ENCODE data around the gene S1PR2. TPM values are rescaled to one million over a fixed set of nuclear protein-coding genes. Genes with fewer than 3 reads are reported as not detected.
A peak's percentile ranks its signal among the peaks of the same experiment; 100 is the strongest.

Gene S1PR2
- total RNA-seq, 3 donors from 2014 or later = 1.2 to 8.4 (median 6.5) TPM

DNA sequence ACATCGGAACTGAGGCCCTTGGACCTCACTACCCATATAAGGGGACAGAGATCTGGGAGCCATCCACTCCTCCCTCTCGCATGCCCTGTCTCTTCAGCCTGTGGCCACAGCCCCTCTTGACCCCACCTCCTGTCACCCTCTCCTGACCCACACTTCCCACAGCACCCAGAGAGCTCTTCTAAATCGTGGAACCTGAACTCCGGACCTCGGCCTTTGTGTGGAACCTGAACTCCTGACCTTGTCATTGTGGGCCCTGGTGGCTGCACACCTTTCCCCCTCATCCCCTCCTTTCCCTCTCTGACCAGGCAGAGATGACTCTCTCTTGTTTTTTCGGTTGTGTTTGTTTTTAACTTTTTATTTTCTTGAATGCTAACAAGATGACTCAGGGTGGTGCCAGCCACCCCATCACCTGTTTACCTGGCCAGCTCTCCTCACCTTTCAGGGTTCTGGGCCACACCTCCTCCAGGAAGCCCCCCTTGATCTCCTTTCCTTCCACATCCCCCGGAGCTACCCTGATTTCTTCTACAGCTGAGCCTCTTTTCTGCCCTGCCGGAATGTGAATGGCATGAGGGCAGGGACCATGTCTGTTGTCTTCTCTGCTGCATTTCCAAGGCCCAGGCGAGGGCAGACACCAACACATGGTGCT lies 26.0 kb upstream of the S1PR2 start:
- H3K9me3 ChIP-seq = no peaks in the 10 kb centered on the region
- ATAC-seq = no peak
- no peak for TF ChIP-seq CTCF (IDR thresholded peaks at IDR 0.05)
- DNase-seq = no peak
- no peak overlapping the region for H3K4me3 ChIP-seq
- intact Hi-C loops (cut with DNase I, micrococcal nuclease) = no loop called here
- H3K4me1 ChIP-seq (ENCODE audit: low read depth) = peaks cover 15% of the 10 kb centered on the region
- no peaks in the 10 kb centered on the region for H3K36me3 ChIP-seq (ENCODE audit: low read depth)

- Histone ChIP-seq H3K4me1 (ENCODE audit: low read depth) (peaks cover 15% of the 10 kb centered on the region), H3K4me3 (no peak overlapping the region), H3K9me3 (no peaks in the 10 kb centered on the region), H3K36me3 (ENCODE audit: low read depth) (no peaks in the 10 kb centered on the region)
- no peak for ATAC-seq
- no peak for TF ChIP-seq CTCF (IDR thresholded peaks at IDR 0.05)
- DNase-seq = no peak
- intact Hi-C loops (cut with DNase I, micrococcal nuclease) = no loop called here
These were observed 25.4 kb upstream of the S1PR2 start for GRCh38 chr19:10256551-10256950.

GRCh38 chr19:10255358-10255757 lies 24.2 kb upstream of the S1PR2 start:
- Histone ChIP-seq H3K4me3 (no peak overlapping the region), H3K4me1 (ENCODE audit: low read depth) (peaks cover 15% of the 10 kb centered on the region), H3K36me3 (ENCODE audit: low read depth) (no peaks in the 10 kb centered on the region), H3K9me3 (no peaks in the 10 kb centered on the region)
- intact Hi-C loops (cut with DNase I, micrococcal nuclease) = no loop called here
- DNase-seq = no peak
- no peak for ATAC-seq
- no peak for TF ChIP-seq CTCF (IDR thresholded peaks at IDR 0.05)

- Histone ChIP-seq H3K9me3 (no peaks in the 10 kb centered on the region), H3K36me3 (ENCODE audit: low read depth) (no peaks in the 10 kb centered on the region), H3K4me3 (no peak overlapping the region), H3K4me1 (ENCODE audit: low read depth) (peaks cover 10% of the 10 kb centered on the region)
- intact Hi-C loops (cut with DNase I, micrococcal nuclease) = no loop called here
- DNase-seq (no peak), ATAC-seq (no peak)
- TF ChIP-seq CTCF (IDR thresholded peaks at IDR 0.05) = no peak
These were observed 23.1 kb upstream of the S1PR2 start for GRCh38 chr19:10254244-10254643.

- intact Hi-C loops (cut with DNase I, micrococcal nuclease) = no loop called here
- ATAC-seq = no peak
- no peak for TF ChIP-seq CTCF (IDR thresholded peaks at IDR 0.05)
These were observed 21.6 kb upstream of the S1PR2 start for GRCh38 chr19:10252707-10253106.

More at GRCh38 chr19:10252707-10253106, 21.6 kb upstream of the S1PR2 start:
- no peaks in the 10 kb centered on the region for H3K36me3 ChIP-seq (ENCODE audit: low read depth)
- peaks cover 10% of the 10 kb centered on the region for H3K4me1 ChIP-seq (ENCODE audit: low read depth)
- DNase-seq = no peak
- no peaks in the 10 kb centered on the region for H3K9me3 ChIP-seq
- H3K4me3 ChIP-seq = peak overlapping the region; percentile 94

Data from mucosa of descending colon (tissue), 3 donors.